ENCODE measurements around the gene THSD7A.

DNA sequence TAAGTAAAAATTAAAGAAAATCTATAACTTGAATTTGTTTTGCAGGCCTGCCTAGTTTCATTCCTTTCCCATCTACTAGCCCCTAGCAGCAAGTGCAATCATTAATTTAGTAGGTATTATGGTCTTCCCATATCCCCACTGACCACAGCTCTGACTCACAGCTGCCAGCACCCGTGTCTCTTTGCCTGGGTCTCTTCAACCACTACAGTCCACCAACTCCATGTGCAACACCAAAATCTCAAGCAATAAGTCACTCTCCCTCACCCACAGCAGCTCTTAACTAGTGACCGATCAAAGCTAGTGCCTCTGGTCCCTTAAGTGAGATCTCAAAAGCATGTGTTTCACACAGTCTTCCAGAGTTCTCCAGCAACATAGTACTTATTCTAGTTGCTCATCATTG, 26.0 kb upstream of the THSD7A start:
- TF ChIP-seq, protein P1, sequence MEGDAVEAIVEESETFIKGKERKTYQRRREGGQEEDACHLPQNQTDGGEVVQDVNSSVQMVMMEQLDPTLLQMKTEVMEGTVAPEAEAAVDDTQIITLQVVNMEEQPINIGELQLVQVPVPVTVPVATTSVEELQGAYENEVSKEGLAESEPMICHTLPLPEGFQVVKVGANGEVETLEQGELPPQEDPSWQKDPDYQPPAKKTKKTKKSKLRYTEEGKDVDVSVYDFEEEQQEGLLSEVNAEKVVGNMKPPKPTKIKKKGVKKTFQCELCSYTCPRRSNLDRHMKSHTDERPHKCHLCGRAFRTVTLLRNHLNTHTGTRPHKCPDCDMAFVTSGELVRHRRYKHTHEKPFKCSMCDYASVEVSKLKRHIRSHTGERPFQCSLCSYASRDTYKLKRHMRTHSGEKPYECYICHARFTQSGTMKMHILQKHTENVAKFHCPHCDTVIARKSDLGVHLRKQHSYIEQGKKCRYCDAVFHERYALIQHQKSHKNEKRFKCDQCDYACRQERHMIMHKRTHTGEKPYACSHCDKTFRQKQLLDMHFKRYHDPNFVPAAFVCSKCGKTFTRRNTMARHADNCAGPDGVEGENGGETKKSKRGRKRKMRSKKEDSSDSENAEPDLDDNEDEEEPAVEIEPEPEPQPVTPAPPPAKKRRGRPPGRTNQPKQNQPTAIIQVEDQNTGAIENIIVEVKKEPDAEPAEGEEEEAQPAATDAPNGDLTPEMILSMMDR (IDR thresholded peaks at IDR 0.05), result no peak
- no peak for TF ChIP-seq POLR2A (IDR thresholded peaks at IDR 0.05)

All from heart left ventricle (tissue), 13 donors.